Measurements from ENCODE around the gene PTPRG.

DNA sequence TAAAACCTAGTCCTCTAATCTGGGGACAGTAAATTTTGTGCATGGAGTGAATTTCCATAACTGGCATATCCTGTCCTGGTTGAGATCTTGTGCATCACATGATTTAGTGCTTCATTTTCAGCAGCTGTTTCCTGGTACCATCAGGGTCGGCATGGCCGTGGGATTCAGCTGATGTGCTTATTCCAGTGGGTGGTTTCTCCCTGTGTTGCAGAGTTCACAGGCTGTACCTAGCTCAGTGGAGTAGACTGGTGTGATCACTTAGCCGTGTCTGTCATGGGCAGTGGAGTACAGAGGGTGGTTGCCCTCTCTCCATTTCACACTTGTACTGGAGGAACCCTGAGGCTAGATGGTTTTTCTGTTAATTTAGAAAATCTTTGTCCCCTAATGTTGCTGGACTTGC lies 228.5 kb downstream of the PTPRG start:
- TF ChIP-seq, protein P1, sequence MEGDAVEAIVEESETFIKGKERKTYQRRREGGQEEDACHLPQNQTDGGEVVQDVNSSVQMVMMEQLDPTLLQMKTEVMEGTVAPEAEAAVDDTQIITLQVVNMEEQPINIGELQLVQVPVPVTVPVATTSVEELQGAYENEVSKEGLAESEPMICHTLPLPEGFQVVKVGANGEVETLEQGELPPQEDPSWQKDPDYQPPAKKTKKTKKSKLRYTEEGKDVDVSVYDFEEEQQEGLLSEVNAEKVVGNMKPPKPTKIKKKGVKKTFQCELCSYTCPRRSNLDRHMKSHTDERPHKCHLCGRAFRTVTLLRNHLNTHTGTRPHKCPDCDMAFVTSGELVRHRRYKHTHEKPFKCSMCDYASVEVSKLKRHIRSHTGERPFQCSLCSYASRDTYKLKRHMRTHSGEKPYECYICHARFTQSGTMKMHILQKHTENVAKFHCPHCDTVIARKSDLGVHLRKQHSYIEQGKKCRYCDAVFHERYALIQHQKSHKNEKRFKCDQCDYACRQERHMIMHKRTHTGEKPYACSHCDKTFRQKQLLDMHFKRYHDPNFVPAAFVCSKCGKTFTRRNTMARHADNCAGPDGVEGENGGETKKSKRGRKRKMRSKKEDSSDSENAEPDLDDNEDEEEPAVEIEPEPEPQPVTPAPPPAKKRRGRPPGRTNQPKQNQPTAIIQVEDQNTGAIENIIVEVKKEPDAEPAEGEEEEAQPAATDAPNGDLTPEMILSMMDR (conservative IDR thresholded peaks at IDR 0.05; ENCODE audit: low read depth, low read length), result no peak
- TF ChIP-seq EZH2 (IDR thresholded peaks at IDR 0.05; ENCODE audit: low read length, unreplicated experiment) (no peak), EZH2phosphoT487 (IDR thresholded peaks at IDR 0.05; ENCODE audit: borderline replicate concordance, low read length) (no peak)

Measured in PC-3 (cell line).